Ovary (tissue), 9 donors: Measurements from ENCODE around the gene GPR84. TPM values are rescaled to one million over a fixed set of nuclear protein-coding genes. Genes with fewer than 3 reads are reported as not detected.

Source experiments
- DNase-seq, 5 donors: peaks; one replicate each; pipeline ENCODE4 v3.0.0-alpha.2; 2019 to 2020
- H3K27ac ChIP-seq, 2 donors: fragments of 200-600 bp; one replicate each; pipeline versions ENCODE4 v1.5.1 to v1.8.0; 2019 to 2022
- H3K27me3 ChIP-seq: fragments of 200-600 bp; one replicate; pipeline ENCODE4 v1.8.0; 2022
- H3K36me3 ChIP-seq: fragments of 200-600 bp; sonication (generic); one replicate; pipeline ENCODE4 v1.5.1; 2019
- H3K4me1 ChIP-seq: one replicate; pipeline ENCODE4 v1.8.1; 2013; ENCODE audit warnings: mild to moderate bottlenecking, moderate library complexity; ENCODE audit not compliant: insufficient read depth
- H3K4me3 ChIP-seq: fragments of 200-600 bp; sonication (generic); one replicate; pipeline ENCODE4 v1.5.1; 2017
- H3K9me3 ChIP-seq, 2 donors: fragments of 200-600 bp in 1 of 2; sonication (generic) in 1 of 2; one replicate each; pipeline versions ENCODE4 v1.5.1 to v1.8.1; 2013 to 2019; ENCODE audit warnings: mild to moderate bottlenecking in 1 of 2, moderate library complexity in 1 of 2
- CTCF ChIP-seq, 3 donors: fragments of 450-650 bp in 2 of 3; fragments of 200-600 bp in 1 of 3; IDR thresholded peaks; one replicate each; pipeline versions ENCODE4 v1.5.1 to v1.8.0; 2016 to 2022; ENCODE audit warnings: antibody characterized with exemption in 3 of 3, mild to moderate bottlenecking in 1 of 3
- EP300 ChIP-seq: sonication (generic); formaldehyde crosslinking; IDR thresholded peaks from one replicate; pipeline ENCODE4 v1.6.1; 2017; ENCODE audit warnings: antibody characterized with exemption
- POLR2A ChIP-seq: fragments of 450-650 bp; IDR thresholded peaks from one replicate; pipeline ENCODE4 v1.6.1; 2017; ENCODE audit warnings: antibody characterized with exemption, mild to moderate bottlenecking, moderate library complexity
- WGBS, 3 donors: extraction: QIAGEN DNeasy Blood & Tissue Kit in 1 of 3; methylation state at CpG; one replicate each; pipeline versions ENCODE4 v1.1.5 to v1.1.7; 2013 to 2017; 5-methylcytosine and 5-hydroxymethylcytosine counted together
- intact Hi-C, 4 donors: fragments of 100-400 bp; cut with DNase I; formaldehyde crosslinking; loops; one replicate each; pipeline versions ENCODE4 v1.11.0 to v1.15.1; 2022 to 2023
- polyA plus RNA-seq, 2 donors: library from polyadenylated mRNA; stranded (reverse); fragments of 200-250 nt in 1 of 2; fragments of 350-450 nt in 1 of 2; fragmentation: Illumina TruSeq in 1 of 2; extraction: RNeasy Lipid Tissue Mini Kit (QIAGEN cat#74804) in 1 of 2; gene quantifications; one replicate each; pipeline ENCODE4 v1.2.3, GENCODE V29; 2013 to 2014
- total RNA-seq, 7 donors: library from RNA; depleted of rRNA in 2 of 7; stranded (reverse); fragments of >200 nt in 2 of 7; fragmentation: NEBNext Ultra II Directional in 3 of 7; extraction: Animal tissue kit (Norgen Biotek cat#: 25700) in 3 of 7; gene quantifications; one replicate each; pipeline versions ENCODE4 v1.1.0 to v1.2.4, GENCODE V29; 2016 to 2023
- donor health status: DM: no; HTN: no; CAD: no; lungs with moderate emphysema.
- donor health status: DM: no; HTN: no; CAD: no.
- donor health status: Bipolar disorder and iron deficiency.
- donor health status: DM: yes; HTN: yes; CAD: no.
- donor health status: DM: no; HTN: no; CAD: no.
- donor health status: DM: yes; HTN: yes; CAD: no.

The GPR84 gene
- total and polyA plus RNA-seq, 9 donors = 0.12 to 3.1 (median 0.42) TPM

GRCh38 chr12:54333420-54334034 lies 30.8 kb downstream of the GPR84 start:
- Histone ChIP-seq H3K4me1 (peaks cover 3% of the 10 kb centered on the region), H3K27me3 (no peaks in the 10 kb centered on the region), H3K27ac (no peak overlapping the region), H3K36me3 (no peaks in the 10 kb centered on the region), H3K4me3 (no peak overlapping the region), H3K9me3 (no peaks in the 10 kb centered on the region)
- DNase-seq = no peak
- 95 to 97% (median 97%) methylated on average over 4 of the region's 4 CpGs for WGBS, 3 donors
- TF ChIP-seq POLR2A = no peak
- TF ChIP-seq EP300 = no peak
- TF ChIP-seq CTCF (IDR thresholded peaks at IDR 0.05) = no peak
- intact Hi-C loops = loop anchor here in 2 of 4 donors (5.0 kb wide), 1 partner anchor 34 kb away; no protein-coding TSS in a partner anchor

DNA sequence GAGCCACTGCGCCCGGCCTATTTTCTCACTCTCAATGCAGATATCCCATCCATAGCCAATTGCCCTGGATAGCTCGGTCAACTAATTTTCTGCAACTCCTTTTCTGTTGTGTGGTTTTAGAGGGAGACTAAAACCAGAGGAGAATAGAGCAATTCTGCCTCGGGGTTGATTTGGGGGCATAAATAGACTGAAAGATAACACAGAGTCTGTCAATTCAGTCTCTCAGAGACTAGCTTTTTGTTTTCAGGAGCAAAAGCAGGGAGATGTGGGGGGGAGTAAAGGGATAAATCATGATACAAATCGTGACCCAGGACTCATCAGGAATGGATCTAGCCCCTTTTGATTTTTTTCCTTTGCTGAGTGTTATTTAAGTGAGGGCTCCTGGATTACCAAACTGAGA lies 32.8 kb downstream of the GPR84 start:
- 75 to 79% (median 78%) methylated on average over 5 of the region's 5 CpGs for WGBS, 3 donors
- TF ChIP-seq EP300 (no peak), CTCF (IDR thresholded peaks at IDR 0.05) (no peak), POLR2A (no peak)
- Histone ChIP-seq H3K27ac (no peak overlapping the region), H3K9me3 (no peaks in the 10 kb centered on the region), H3K4me1 (peaks cover 3% of the 10 kb centered on the region), H3K27me3 (no peaks in the 10 kb centered on the region), H3K36me3 (no peaks in the 10 kb centered on the region), H3K4me3 (no peak overlapping the region)
- intact Hi-C loops = loop anchor here in 2 of 4 donors (5.0 kb wide), 1 partner anchor 36 kb away; no protein-coding TSS in a partner anchor
- no peak for DNase-seq

DNA sequence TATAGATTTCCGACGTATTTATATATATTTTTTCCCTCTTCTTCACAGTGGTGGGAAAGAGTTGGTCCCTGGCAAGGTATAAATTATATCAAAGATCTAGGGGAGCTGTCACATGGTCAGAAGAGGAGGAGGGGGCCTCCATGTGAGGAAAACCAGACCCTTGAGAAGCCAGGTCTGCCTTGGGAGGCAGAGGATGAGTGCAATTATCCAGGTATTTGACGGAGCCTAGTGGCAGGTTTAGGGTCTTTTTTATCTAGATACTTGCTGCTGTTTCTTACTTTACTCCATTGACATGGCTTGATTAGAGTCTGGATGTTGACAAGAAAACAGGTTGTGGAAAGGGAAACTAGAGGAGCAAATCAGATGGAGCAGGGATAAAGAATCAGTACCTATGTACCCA lies 33.8 kb downstream of the GPR84 start:
- no peak for DNase-seq
- intact Hi-C loops = loop anchor here in 2 of 4 donors (5.0 kb wide), 1 partner anchor 37 kb away; no protein-coding TSS in a partner anchor
- H3K4me1 ChIP-seq = peaks cover 3% of the 10 kb centered on the region
- H3K27me3 ChIP-seq = no peaks in the 10 kb centered on the region
- H3K27ac ChIP-seq = no peak overlapping the region
- H3K9me3 ChIP-seq = no peaks in the 10 kb centered on the region
- TF ChIP-seq EP300 = no peak
- H3K36me3 ChIP-seq = no peaks in the 10 kb centered on the region
- 67 to 70% (median 69%) methylated on average over 3 of the region's 3 CpGs for WGBS, 3 donors
- H3K4me3 ChIP-seq = no peak overlapping the region

GRCh38 chr12:54329759-54330158 lies 34.5 kb downstream of the GPR84 start:
- no peak for DNase-seq
- no peak overlapping the region for H3K4me3 ChIP-seq
- no peaks in the 10 kb centered on the region for H3K9me3 ChIP-seq
- intact Hi-C loops = loop anchor here in 2 of 4 donors (5.0 to 10.0 kb wide), 2 partner anchors 38 to 75 kb away; no protein-coding TSS in a partner anchor
- H3K4me1 ChIP-seq = peaks cover 3% of the 10 kb centered on the region
- no peaks in the 10 kb centered on the region for H3K36me3 ChIP-seq
- H3K27me3 ChIP-seq = no peaks in the 10 kb centered on the region
- H3K27ac ChIP-seq = no peak overlapping the region
- WGBS, 3 donors = 69 to 72% (median 71%) methylated on average over 5 of the region's 5 CpGs
- TF ChIP-seq EP300 (no peak), POLR2A (no peak), CTCF (IDR thresholded peaks at IDR 0.05) (no peak)
